RWPE1 (cell line): Measurements from ENCODE around the gene TPCN2.

ENCODE experiments used
- CTCF ChIA-PET: fragments of 350-600 bp; sonication (Branson Sonifier 250); formaldehyde crosslinking; extraction: SDS; loops from one replicate; lab custom pipeline; 2021; lab: Yijun Ruan, JAX
- POLR2A ChIA-PET: fragments of 400-600 bp; formaldehyde crosslinking; extraction: SDS; loops from one replicate; lab custom pipeline; 2020; ENCODE audit warnings: antibody characterized with exemption; ENCODE audit not compliant: low non-redundant PET; lab: Yijun Ruan, JAX
- DNase-seq: peaks from one replicate; pipeline ENCODE4 v3.0.0; 2012; ENCODE audit warnings: low spot score
- H3K27ac ChIP-seq: fragments of 450-650 bp; 2 replicates; pipeline ENCODE4 v1.5.1; 2017
- CTCF ChIP-seq: fragments of 450-650 bp; conservative IDR thresholded peaks from 2 replicates; pipeline ENCODE4 v1.5.1; 2017; ENCODE audit warnings: low read depth, mild to moderate bottlenecking

The TPCN2 gene

GRCh38 chr11:69030301-69030700, 18.4 kb upstream of the TPCN2 start:
- DNase-seq = no peak
- TF ChIP-seq CTCF = no peak
- ChIA-PET POLR2A (no interaction called here), CTCF (interaction anchor here (0.6 kb wide), 1 partner anchor 1166 kb away, joined by 3 read pairs; no protein-coding TSS in a partner anchor)
- no peak overlapping the region for H3K27ac ChIP-seq

- ChIA-PET CTCF (no interaction called here), POLR2A (no interaction called here)
- H3K27ac ChIP-seq = no peak overlapping the region
- no peak for TF ChIP-seq CTCF
- no peak for DNase-seq
Observed at GRCh38 chr11:69032833-69033232, 15.9 kb upstream of the TPCN2 start.

GRCh38 chr11:69033431-69033830, 15.3 kb upstream of the TPCN2 start:
- TF ChIP-seq CTCF = no peak
- no peak overlapping the region for H3K27ac ChIP-seq
- ChIA-PET POLR2A (no interaction called here), CTCF (no interaction called here)
- no peak for DNase-seq

- POLR2A ChIA-PET = no interaction called here
- CTCF ChIA-PET = interaction anchor here (1.2 kb wide), 1 partner anchor 10 kb away, joined by 4 read pairs; no protein-coding TSS in a partner anchor
Observed at GRCh38 chr11:69034123-69034867, 14.4 kb upstream of the TPCN2 start.

GRCh38 chr11:69035150-69035945, 13.4 kb upstream of the TPCN2 start:
- H3K27ac ChIP-seq = no peak overlapping the region
- CTCF ChIA-PET = interaction anchor here (1.2 kb wide), 1 partner anchor 8 kb away, joined by 4 read pairs; no protein-coding TSS in a partner anchor
- no peak for DNase-seq
- no peak for TF ChIP-seq CTCF
- POLR2A ChIA-PET = interaction anchor here (0.6 kb wide), 1 partner anchor 14 kb away, joined by 3 read pairs; no protein-coding TSS in a partner anchor

More at GRCh38 chr11:69034123-69034867, 14.4 kb upstream of the TPCN2 start:
- no peak for TF ChIP-seq CTCF
- H3K27ac ChIP-seq = no peak overlapping the region
- DNase-seq = no peak

- no peak overlapping the region for H3K27ac ChIP-seq
- CTCF ChIA-PET = no interaction called here
- POLR2A ChIA-PET = interaction anchor here (0.6 kb wide), 1 partner anchor 14 kb away, joined by 3 read pairs; no protein-coding TSS in a partner anchor
- DNase-seq = no peak
- no peak for TF ChIP-seq CTCF
Observed at GRCh38 chr11:69035946-69036340, 12.8 kb upstream of the TPCN2 start.
